ENCODE results near the gene CBLB. TPM values are rescaled to one million over a fixed set of nuclear protein-coding genes. Genes with fewer than 3 reads are reported as not detected.

CBLB gene
- total and polyA plus RNA-seq, 2 experiments from 2014 or later = 20.5 to 47.7 TPM

DNA sequence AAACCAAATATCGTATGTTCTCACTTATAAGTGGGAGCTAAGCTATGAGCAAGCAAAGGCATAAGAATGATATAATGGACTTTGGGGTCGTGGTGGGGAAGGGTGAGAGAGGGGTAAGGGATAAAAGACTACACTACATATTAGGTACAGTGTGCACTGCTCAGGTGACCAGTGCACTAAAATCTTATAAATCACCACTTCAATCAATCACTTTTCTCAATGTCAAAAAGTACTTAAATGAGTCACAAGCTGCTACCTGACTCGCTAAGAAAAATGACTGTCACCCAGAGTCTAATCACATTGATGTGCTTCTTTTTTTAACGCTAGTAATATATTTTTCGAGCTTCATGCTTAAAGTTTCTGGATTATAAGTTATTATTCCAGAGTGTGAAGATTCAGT is 95.5 kb downstream of the CBLB start:
- Histone ChIP-seq H3K4me1 (ENCODE audit: insufficient read depth) (no peaks in the 10 kb centered on the region), H3K27ac (ENCODE audit: low read depth) (no peak overlapping the region), H3K4me2 (no peak overlapping the region), H3K79me2 (replicated peaks; ENCODE audit: insufficient read depth) (peaks cover 43% of the 10 kb centered on the region), H3K36me3 (ENCODE audit: insufficient read depth) (no peaks in the 10 kb centered on the region), H2AFZ (no peak overlapping the region), H3F3A (replicated peaks; ENCODE audit: low read depth) (no peaks in the 10 kb centered on the region), H4K20me1 (replicated peaks; ENCODE audit: insufficient read depth) (no peaks in the 10 kb centered on the region; the same call in 1 of the 2 replicates), H3K4me3 (no peak overlapping the region), H3K9me2 (ENCODE audit: insufficient read depth) (peaks cover 8% of the 10 kb centered on the region; the same call in 1 of the 2 replicates), H3K27me3 (ENCODE audit: insufficient read depth) (no peaks in the 10 kb centered on the region)
- TF ChIP-seq ETS1 (IDR thresholded peaks at IDR 0.05) (no peak), ZNF331 (CRISPR knock-in tag; IDR thresholded peaks at IDR 0.05; ENCODE audit: low read depth) (no peak), STAT1 (IDR thresholded peaks at IDR 0.05; ENCODE audit: unreplicated experiment) (no peak), ZNF114 (CRISPR knock-in tag; IDR thresholded peaks at IDR 0.05) (no peak), EZH2phosphoT487 (IDR thresholded peaks at IDR 0.05; ENCODE audit: unreplicated experiment) (no peak), ZNF462 (CRISPR knock-in tag; IDR thresholded peaks at IDR 0.05) (no peak), POLR2AphosphoS5 (IDR thresholded peaks at IDR 0.05; ENCODE audit: low read depth) (no peak), NANOG (IDR thresholded peaks at IDR 0.05; ENCODE audit: borderline replicate concordance) (no peak), EZH2 (IDR thresholded peaks at IDR 0.05; ENCODE audit: low read depth, unreplicated experiment) (no peak), CREB1 (CRISPR knock-in tag; IDR thresholded peaks at IDR 0.05; ENCODE audit: low read depth) (no peak), JUNB (IDR thresholded peaks at IDR 0.05; ENCODE audit: unreplicated experiment) (no peak)
- TF ChIP-seq, protein P1, sequence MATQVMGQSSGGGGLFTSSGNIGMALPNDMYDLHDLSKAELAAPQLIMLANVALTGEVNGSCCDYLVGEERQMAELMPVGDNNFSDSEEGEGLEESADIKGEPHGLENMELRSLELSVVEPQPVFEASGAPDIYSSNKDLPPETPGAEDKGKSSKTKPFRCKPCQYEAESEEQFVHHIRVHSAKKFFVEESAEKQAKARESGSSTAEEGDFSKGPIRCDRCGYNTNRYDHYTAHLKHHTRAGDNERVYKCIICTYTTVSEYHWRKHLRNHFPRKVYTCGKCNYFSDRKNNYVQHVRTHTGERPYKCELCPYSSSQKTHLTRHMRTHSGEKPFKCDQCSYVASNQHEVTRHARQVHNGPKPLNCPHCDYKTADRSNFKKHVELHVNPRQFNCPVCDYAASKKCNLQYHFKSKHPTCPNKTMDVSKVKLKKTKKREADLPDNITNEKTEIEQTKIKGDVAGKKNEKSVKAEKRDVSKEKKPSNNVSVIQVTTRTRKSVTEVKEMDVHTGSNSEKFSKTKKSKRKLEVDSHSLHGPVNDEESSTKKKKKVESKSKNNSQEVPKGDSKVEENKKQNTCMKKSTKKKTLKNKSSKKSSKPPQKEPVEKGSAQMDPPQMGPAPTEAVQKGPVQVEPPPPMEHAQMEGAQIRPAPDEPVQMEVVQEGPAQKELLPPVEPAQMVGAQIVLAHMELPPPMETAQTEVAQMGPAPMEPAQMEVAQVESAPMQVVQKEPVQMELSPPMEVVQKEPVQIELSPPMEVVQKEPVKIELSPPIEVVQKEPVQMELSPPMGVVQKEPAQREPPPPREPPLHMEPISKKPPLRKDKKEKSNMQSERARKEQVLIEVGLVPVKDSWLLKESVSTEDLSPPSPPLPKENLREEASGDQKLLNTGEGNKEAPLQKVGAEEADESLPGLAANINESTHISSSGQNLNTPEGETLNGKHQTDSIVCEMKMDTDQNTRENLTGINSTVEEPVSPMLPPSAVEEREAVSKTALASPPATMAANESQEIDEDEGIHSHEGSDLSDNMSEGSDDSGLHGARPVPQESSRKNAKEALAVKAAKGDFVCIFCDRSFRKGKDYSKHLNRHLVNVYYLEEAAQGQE (IDR thresholded peaks at IDR 0.05; ENCODE audit: unreplicated experiment) = no peak
- TF ChIP-seq, protein P2, sequence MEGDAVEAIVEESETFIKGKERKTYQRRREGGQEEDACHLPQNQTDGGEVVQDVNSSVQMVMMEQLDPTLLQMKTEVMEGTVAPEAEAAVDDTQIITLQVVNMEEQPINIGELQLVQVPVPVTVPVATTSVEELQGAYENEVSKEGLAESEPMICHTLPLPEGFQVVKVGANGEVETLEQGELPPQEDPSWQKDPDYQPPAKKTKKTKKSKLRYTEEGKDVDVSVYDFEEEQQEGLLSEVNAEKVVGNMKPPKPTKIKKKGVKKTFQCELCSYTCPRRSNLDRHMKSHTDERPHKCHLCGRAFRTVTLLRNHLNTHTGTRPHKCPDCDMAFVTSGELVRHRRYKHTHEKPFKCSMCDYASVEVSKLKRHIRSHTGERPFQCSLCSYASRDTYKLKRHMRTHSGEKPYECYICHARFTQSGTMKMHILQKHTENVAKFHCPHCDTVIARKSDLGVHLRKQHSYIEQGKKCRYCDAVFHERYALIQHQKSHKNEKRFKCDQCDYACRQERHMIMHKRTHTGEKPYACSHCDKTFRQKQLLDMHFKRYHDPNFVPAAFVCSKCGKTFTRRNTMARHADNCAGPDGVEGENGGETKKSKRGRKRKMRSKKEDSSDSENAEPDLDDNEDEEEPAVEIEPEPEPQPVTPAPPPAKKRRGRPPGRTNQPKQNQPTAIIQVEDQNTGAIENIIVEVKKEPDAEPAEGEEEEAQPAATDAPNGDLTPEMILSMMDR (conservative IDR thresholded peaks at IDR 0.05; ENCODE audit: low read depth in 2 of 2) = no peak
- no peaks in the 10 kb centered on the region for H3K9me3 Mint-ChIP-seq
- DNase-seq (ENCODE audit: low spot score) (no peak), ATAC-seq (no peak)
- H3K27me3 Mint-ChIP-seq (ENCODE audit: insufficient read depth, low read depth, poor library complexity) = no peaks in the 10 kb centered on the region
- no peak overlapping the region for H3K4me3 Mint-ChIP-seq
- peaks cover 2% of the 10 kb centered on the region; the same call in 1 of the 3 replicates for H3K4me1 Mint-ChIP-seq
- H3K27ac Mint-ChIP-seq = no peak overlapping the region
- no peaks in the 10 kb centered on the region; the same call in 2 of the 3 replicates for H3K36me3 Mint-ChIP-seq (ENCODE audit: low read depth)

Measured in GM23338 (cell line).